ENCODE data around the gene AFAP1.

DNA sequence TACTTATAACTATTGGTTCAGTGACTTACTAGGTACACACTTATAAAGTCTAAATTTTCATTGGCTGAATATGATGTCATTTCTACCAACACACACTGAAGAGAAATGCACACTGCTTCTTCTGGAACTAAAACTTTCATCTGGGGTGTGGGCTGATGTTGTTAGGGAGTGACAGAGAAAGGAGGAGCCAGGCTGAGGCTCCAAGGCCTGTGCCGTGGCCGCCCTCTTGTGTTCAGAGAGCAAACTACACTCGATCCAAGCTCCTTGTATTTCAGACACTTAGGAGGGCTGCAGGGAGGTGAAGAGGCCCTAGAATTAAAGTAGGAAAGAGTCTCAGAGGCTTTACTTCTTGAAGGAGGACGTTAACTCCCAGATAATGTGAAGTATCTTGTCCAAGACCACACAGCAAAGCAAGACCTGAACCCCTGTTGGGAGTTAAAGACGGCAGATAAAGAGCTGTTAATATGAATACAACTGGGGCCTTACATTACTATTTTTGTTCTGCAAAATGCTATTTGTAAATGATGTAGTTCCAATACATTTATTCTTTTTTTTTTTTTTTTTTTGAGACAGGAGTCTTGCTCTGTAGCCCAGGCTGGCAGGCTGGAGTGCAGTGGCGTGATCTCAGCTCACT is 137.5 kb downstream of the AFAP1 start:
- TF ChIP-seq, protein P1, sequence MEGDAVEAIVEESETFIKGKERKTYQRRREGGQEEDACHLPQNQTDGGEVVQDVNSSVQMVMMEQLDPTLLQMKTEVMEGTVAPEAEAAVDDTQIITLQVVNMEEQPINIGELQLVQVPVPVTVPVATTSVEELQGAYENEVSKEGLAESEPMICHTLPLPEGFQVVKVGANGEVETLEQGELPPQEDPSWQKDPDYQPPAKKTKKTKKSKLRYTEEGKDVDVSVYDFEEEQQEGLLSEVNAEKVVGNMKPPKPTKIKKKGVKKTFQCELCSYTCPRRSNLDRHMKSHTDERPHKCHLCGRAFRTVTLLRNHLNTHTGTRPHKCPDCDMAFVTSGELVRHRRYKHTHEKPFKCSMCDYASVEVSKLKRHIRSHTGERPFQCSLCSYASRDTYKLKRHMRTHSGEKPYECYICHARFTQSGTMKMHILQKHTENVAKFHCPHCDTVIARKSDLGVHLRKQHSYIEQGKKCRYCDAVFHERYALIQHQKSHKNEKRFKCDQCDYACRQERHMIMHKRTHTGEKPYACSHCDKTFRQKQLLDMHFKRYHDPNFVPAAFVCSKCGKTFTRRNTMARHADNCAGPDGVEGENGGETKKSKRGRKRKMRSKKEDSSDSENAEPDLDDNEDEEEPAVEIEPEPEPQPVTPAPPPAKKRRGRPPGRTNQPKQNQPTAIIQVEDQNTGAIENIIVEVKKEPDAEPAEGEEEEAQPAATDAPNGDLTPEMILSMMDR (IDR thresholded peaks at IDR 0.05; ENCODE audit: control extremely low read depth in 1 of 3, insufficient read depth in 1 of 3, low read depth in 1 of 3, low read length in 3 of 3): peak; percentile 72 to 89 (median 85)
- no peak for TF ChIP-seq ZNF274 (IDR thresholded peaks at IDR 0.05; ENCODE audit: borderline replicate concordance, extremely low read depth, low read length)
- TF ChIP-seq EZH2 (IDR thresholded peaks at IDR 0.05; ENCODE audit: low read depth, low read length, severe bottlenecking): no peak

Data from H1 (cell line).